Suprapubic skin (tissue), 4 donors: Measurements from ENCODE around the gene RBMS3. TPM values are rescaled to one million over a fixed set of nuclear protein-coding genes. Genes with fewer than 3 reads are reported as not detected.

Experiments used
- DNase-seq, 2 donors: peaks; one replicate each; pipeline ENCODE4 v3.0.0-alpha.2; 2019; ENCODE audit warnings: low spot score in 2 of 2
- H3K27ac ChIP-seq: fragments of 200-600 bp; sonication (generic); one replicate; pipeline ENCODE4 v1.5.1; 2019
- H3K27me3 ChIP-seq: fragments of 200-600 bp; sonication (generic); one replicate; pipeline ENCODE4 v1.5.1; 2019
- H3K36me3 ChIP-seq: fragments of 200-600 bp; sonication (generic); one replicate; pipeline ENCODE4 v1.5.1; 2019
- H3K4me1 ChIP-seq: fragments of 200-600 bp; sonication (generic); one replicate; pipeline ENCODE4 v1.5.1; 2019
- H3K4me3 ChIP-seq: fragments of 200-600 bp; sonication (generic); one replicate; pipeline ENCODE4 v1.5.1; 2019; ENCODE audit warnings: mild to moderate bottlenecking
- H3K9me3 ChIP-seq: fragments of 200-600 bp; sonication (generic); one replicate; pipeline ENCODE4 v1.5.1; 2019
- CTCF ChIP-seq, 2 donors: fragments of 200-600 bp in 1 of 2; fragments of 450-650 bp in 1 of 2; sonication (generic) in 1 of 2; IDR thresholded peaks; one replicate each; pipeline ENCODE4 v1.5.1; 2016 to 2019; ENCODE audit warnings: antibody characterized with exemption in 2 of 2, mild to moderate bottlenecking in 1 of 2, moderate library complexity in 1 of 2
- EP300 ChIP-seq: sonication (generic); formaldehyde crosslinking; IDR thresholded peaks from one replicate; pipeline ENCODE4 v1.6.1; 2017; ENCODE audit warnings: antibody characterized with exemption
- POLR2A ChIP-seq, 2 donors: fragments of 450-650 bp; IDR thresholded peaks; one replicate each; pipeline ENCODE4 v1.6.1; 2017; ENCODE audit warnings: antibody characterized with exemption in 2 of 2, mild to moderate bottlenecking in 2 of 2, moderate library complexity in 2 of 2
- POLR2AphosphoS5 ChIP-seq, 3 donors: sonication (generic); formaldehyde crosslinking; IDR thresholded peaks; one replicate each; pipeline ENCODE4 v1.6.1; 2017; ENCODE audit warnings: antibody characterized with exemption in 3 of 3
- WGBS: methylation state at CpG from one replicate; pipeline ENCODE4 v1.1.5; 2018; 5-methylcytosine and 5-hydroxymethylcytosine counted together
- total RNA-seq, 4 donors: library from RNA; depleted of rRNA; stranded (reverse); fragments of >200 nt; gene quantifications; one replicate each; pipeline ENCODE4 v1.1.0, GENCODE V29; 2016

RBMS3 gene
- total RNA-seq, 4 donors from 2014 or later: 7.7 to 23.4 (median 11.9) TPM

GRCh38 chr3:29430558-29430971 is 149.7 kb downstream of the RBMS3 start:
- Histone ChIP-seq H3K4me3 (no peak overlapping the region), H3K9me3 (no peaks in the 10 kb centered on the region), H3K36me3 (no peaks in the 10 kb centered on the region), H3K27ac (no peak overlapping the region), H3K27me3 (no peaks in the 10 kb centered on the region), H3K4me1 (peaks cover 2% of the 10 kb centered on the region)
- DNase-seq: no peak
- 40% methylated on average over 1 of the region's 1 CpG for WGBS
- TF ChIP-seq EP300 (no peak), POLR2AphosphoS5 (IDR thresholded peaks at IDR 0.05) (no peak), POLR2A (IDR thresholded peaks at IDR 0.05) (no peak), CTCF (IDR thresholded peaks at IDR 0.05) (no peak)

GRCh38 chr3:29436612-29437323 is 155.9 kb downstream of the RBMS3 start:
- Histone ChIP-seq H3K4me3 (no peak overlapping the region), H3K27me3 (no peaks in the 10 kb centered on the region), H3K9me3 (no peaks in the 10 kb centered on the region), H3K4me1 (peaks cover 9% of the 10 kb centered on the region), H3K36me3 (no peaks in the 10 kb centered on the region), H3K27ac (no peak overlapping the region)
- no peak for DNase-seq
- TF ChIP-seq CTCF (IDR thresholded peaks at IDR 0.05) (no peak), POLR2A (IDR thresholded peaks at IDR 0.05) (no peak), EP300 (no peak), POLR2AphosphoS5 (IDR thresholded peaks at IDR 0.05) (no peak)

- H3K27ac ChIP-seq: no peak overlapping the region
- 93% methylated on average over 3 of the region's 3 CpGs for WGBS
- no peaks in the 10 kb centered on the region for H3K27me3 ChIP-seq
- no peak overlapping the region for H3K4me3 ChIP-seq
- no peaks in the 10 kb centered on the region for H3K9me3 ChIP-seq
- DNase-seq: no peak
- no peaks in the 10 kb centered on the region for H3K36me3 ChIP-seq
- TF ChIP-seq POLR2A (IDR thresholded peaks at IDR 0.05) (no peak), CTCF (IDR thresholded peaks at IDR 0.05) (no peak), POLR2AphosphoS5 (IDR thresholded peaks at IDR 0.05) (no peak), EP300 (no peak)
- H3K4me1 ChIP-seq: peaks cover 9% of the 10 kb centered on the region
Observed at GRCh38 chr3:29438580-29438979, 157.7 kb downstream of the RBMS3 start.

GRCh38 chr3:29440413-29441305 is 159.8 kb downstream of the RBMS3 start:
- no peaks in the 10 kb centered on the region for H3K36me3 ChIP-seq
- TF ChIP-seq POLR2A (IDR thresholded peaks at IDR 0.05): no peak
- no peak for TF ChIP-seq EP300
- TF ChIP-seq CTCF (IDR thresholded peaks at IDR 0.05): no peak
- no peak for TF ChIP-seq POLR2AphosphoS5 (IDR thresholded peaks at IDR 0.05)
- no peak for DNase-seq
- no peak overlapping the region for H3K27ac ChIP-seq
- H3K9me3 ChIP-seq: no peaks in the 10 kb centered on the region
- no peaks in the 10 kb centered on the region for H3K27me3 ChIP-seq
- 20% methylated on average over 13 of the region's 13 CpGs for WGBS
- peak overlapping the region; percentile 36 for H3K4me3 ChIP-seq
- peaks cover 9% of the 10 kb centered on the region for H3K4me1 ChIP-seq

- DNase-seq: no peak
- Histone ChIP-seq H3K4me1 (peaks cover 9% of the 10 kb centered on the region), H3K27ac (no peak overlapping the region), H3K27me3 (no peaks in the 10 kb centered on the region), H3K36me3 (no peaks in the 10 kb centered on the region), H3K4me3 (no peak overlapping the region), H3K9me3 (no peaks in the 10 kb centered on the region)
- TF ChIP-seq EP300 (no peak), CTCF (IDR thresholded peaks at IDR 0.05) (no peak), POLR2A (IDR thresholded peaks at IDR 0.05) (no peak), POLR2AphosphoS5 (IDR thresholded peaks at IDR 0.05) (no peak)
- 27% methylated on average over 3 of the region's 3 CpGs for WGBS
Observed at GRCh38 chr3:29441422-29441821, 160.6 kb downstream of the RBMS3 start.
